Stimulated activated CD4-positive, alpha-beta T cell treated with anti-CD3 and anti-CD28 coated beads, Interleukin-15, amount 100 ng/mL, for 1 hour (primary cell): ENCODE measurements around the gene TIGIT.
"Not testable (repeated sequence)": the region's sequence is repeated elsewhere in the genome, so short reads cannot be mapped to it uniquely, and the experiment has no call there.

Experiments
- DNase-seq, 2 donors: peaks; one replicate each; pipeline ENCODE4 v3.0.0-alpha.2; 2020; ENCODE audit warnings: low read depth in 1 of 2, low spot score in 1 of 2

TIGIT gene

DNA sequence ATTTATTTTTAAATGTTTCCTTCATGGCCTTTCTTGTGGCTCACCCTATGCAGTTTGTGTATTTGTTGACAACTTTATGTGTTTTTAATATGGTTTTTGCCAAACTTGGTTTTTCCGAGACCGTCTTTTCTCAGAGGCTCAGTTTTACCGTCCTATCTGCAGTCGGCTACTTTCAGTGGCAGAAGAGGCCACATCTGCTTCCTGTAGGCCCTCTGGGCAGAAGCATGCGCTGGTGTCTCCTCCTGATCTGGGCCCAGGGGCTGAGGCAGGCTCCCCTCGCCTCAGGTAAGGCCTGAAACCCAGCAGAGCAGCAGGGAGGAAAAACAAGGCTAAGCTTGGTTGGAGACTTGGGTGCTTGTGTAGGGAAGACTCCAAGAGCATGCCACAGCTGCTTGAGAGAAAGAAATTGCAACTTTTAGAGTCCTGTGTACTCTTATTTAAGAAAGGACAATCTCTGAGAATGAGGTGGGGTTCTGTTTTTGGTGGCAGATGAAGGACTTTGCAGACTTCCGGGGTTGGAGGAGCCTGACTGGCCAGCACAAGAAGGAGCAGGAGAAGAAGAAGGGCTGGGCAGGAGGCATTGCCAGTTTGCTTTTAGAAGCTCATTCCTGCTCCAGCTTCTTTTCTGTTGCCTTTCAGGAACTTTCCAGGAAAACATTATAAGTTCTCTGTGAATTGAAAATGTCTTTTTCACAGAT, at the start of gene TIGIT:
TIGIT (plus strand) TSS at position 191 of the 698 bp plus-strand sequence; CDS start at position 225, 34 bp downstream.
- DNase-seq: no peak

- no peak for DNase-seq
Observed at GRCh38 chr3:114252954-114253353, 40.9 kb upstream of the TIGIT start.

- no peak for DNase-seq
Observed at GRCh38 chr3:114253505-114253904, 40.3 kb upstream of the TIGIT start.

- no peak for DNase-seq
Observed at GRCh38 chr3:114259566-114259965, 34.3 kb upstream of the TIGIT start.

DNA sequence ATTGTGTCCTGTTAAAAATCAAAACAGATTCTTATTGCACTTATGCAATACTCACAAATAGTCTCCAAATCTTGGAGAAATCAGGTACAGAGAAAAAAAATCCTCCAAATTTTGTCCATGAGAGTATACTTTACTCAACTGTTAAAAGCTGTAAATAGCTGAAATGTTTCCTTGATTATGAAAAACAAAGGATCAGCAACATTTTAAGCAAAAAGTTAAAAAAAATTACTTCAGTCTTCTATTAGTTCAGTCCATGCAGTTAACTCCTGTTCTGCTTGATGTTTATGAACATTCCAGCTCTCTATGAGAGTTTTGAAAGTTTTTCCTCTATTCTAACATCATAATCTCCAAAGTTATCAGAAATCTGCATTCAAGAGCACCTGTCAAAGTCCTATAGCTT, 33.7 kb upstream of the TIGIT start:
- DNase-seq: no peak

GRCh38 chr3:114270019-114270418, 23.8 kb upstream of the TIGIT start:
- DNase-seq: no peak

DNA sequence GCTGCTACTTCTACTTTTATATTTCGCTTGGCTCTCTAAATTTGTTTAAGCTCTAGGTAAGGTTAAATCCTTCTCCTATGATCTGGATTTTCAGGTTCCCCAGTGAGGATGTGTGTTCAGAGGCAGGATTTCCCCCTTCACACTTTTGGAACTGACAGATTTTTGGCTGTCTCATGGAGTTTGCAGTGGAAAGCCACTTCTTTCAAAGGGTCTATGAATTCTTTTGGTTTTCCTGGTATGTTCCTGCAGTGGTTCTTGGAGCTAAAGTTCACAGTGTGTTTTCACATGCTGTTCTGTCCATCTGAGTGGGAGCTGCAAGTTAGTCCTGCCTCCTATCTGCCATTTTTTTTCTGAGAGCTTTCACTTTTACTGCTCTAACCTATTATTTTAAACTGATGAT, 21.6 kb upstream of the TIGIT start:
- no peak for DNase-seq

GRCh38 chr3:114274929-114275328, 18.9 kb upstream of the TIGIT start:
- DNase-seq: no peak

DNA sequence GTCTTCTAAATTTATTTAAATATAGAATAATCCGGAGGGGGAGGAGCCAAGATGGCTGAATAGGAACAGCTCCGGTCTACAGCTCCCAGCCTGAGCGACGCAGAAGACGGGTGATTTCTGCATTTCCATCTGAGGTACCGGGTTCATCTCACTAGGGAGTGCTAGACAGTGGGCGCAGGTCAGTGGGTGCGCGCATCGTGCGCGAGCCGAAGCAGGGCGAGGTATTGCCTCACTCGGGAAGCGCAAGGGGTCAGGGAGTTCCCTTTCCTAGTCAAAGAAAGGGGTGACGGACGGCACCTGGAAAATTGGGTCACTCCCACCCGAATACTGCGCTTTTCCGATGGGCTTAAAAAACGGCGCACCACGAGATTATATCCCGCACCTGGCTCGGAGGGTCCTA, 17.0 kb upstream of the TIGIT start:
- not testable (repeated sequence) for DNase-seq

- DNase-seq: no peak
Observed at GRCh38 chr3:114284644-114285043, 9.2 kb upstream of the TIGIT start.

DNA sequence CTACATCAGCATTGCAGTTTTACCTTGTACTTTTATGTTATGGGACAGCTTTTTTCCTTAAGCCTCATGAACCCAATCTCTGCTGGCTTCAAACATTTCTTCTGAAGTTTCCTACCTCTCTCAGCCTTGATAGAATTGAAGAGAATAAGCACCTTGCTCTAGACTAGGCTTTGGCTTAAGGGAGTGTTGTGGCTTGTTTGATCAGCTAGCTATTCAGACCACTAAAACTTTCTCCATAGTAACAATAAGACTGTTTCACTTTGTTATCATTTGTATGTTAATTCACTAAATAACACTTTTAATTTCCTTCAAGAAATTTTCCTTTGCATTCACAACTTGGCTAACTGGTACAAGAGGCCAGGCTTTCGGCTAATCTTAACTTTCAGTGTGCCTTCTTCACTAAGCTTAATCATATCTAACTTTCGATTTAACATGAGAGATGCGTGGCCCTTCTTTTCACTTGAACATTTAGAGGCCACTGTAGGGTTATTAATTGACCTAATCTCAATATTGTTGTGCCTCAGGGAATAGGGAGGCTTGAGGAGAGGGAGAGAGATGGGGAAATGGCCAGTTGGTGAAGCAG, 8.1 kb upstream of the TIGIT start:
- DNase-seq: no peak

DNA sequence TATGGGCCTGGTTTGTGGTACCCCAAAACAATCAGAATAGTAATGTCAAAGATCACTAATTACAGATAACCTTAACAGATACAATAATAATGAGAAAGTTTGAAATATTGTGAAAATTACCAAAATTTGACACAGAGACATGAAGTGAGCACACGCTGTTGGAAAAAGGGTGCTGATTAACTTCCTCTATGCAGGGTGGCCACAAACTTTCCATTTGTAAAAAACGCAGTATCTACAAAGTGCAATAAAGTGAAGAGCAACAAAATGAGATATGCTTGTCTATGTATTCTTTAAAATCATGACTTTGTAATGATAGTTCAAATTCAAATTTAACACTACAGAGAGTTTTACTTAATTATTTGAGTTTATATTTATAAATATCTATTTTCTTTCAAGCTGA, 7.6 kb upstream of the TIGIT start:
- DNase-seq: no peak

DNA sequence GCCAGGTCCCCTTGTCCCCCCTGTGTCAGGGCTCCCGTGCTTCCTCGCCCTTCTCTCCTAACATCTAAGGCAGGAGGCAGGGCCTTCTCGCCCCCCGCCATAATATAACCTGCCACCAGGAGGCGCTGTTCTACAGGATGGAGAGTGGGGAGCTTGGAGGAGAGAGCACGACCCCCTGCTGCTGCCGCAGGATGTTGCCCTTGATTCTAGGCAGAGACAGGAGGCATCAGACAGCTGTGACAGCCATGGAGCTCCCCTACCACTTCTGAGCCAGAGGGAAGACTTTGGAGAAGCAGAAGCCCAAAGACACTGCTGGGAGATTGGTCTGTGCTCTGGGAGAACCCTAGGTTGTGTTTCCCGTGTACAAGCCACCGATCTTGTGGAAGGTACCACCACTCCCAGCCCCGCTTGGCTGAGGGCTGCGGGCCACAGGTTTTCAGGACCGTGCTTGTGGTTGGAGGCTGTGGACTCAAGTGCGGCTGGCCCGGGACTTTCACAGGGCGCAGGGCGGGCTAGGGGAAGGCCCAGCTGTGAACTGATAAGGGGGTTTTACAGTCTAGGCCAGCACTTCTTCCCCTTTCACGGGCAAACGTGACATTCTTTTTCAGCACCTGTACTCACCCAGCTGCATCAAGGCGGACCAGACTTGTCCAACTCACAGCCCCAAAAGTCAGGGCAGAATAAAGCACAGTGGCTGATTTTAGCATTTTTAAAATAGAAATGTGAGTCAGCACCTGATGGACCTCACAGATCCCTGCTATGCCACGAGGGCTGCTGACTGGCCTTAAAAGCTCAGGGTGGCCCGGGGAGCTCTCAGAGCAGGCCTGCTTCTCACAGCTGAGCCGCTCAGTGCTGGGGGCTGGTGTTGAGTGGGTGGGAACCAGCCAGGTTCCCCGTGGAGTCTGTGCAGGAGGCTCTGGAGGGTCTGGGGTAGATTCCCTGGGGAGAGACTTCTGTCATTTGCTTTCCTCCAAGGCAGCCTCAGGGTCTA, 2.6 kb upstream of the TIGIT start:
- DNase-seq: peak; percentile 80 to 87

DNA sequence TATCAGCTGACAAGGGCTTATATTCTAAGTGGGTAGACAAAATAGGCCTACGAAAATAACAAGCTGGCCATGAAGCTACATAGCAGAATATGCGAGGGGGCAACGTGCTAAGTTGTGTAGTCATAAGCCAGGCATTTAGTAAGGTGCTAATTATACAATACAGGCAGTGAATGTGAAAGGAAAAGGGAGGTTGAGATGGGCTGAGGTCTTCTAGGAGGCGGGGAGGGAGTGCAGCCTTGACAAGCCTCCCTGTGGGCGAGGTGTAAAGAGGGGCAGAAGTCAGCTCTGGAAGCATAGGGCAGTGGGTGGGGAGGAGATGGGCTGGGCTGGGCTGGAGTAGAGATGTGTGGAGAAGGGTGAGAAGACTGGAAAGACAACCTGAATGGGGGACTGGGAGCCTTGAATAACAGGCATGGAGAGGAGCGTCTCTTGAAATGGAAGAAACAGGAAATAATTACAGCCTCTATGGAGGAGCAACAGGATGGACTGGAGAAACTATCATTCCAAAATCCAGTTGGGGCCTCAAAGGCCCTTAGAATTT, 1.2 kb downstream of the TIGIT start:
- DNase-seq: no peak

DNA sequence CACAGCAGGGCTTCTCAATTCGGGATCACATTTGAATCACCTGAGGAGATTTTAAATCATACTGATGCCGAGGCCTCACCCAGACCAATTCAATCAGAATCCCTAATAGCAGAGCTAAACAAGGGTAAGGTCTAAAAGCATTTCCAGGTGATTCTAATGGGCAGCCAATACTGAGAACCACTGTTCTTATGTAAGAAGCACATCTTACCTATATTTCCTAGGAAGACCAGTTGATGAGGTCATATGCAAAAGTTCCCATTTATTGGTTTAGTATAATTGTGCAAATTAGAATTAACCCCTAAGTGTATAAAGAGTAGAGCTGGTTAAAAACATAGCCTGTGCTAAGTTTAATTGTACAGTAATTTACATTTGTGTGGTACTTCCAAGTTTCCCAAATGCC, 2.1 kb downstream of the TIGIT start:
- DNase-seq: no peak

- DNase-seq: no peak
Observed at GRCh38 chr3:114299421-114299820, 5.6 kb downstream of the TIGIT start.

GRCh38 chr3:114299941-114300624, 6.3 kb downstream of the TIGIT start:
- no peak for DNase-seq

DNA sequence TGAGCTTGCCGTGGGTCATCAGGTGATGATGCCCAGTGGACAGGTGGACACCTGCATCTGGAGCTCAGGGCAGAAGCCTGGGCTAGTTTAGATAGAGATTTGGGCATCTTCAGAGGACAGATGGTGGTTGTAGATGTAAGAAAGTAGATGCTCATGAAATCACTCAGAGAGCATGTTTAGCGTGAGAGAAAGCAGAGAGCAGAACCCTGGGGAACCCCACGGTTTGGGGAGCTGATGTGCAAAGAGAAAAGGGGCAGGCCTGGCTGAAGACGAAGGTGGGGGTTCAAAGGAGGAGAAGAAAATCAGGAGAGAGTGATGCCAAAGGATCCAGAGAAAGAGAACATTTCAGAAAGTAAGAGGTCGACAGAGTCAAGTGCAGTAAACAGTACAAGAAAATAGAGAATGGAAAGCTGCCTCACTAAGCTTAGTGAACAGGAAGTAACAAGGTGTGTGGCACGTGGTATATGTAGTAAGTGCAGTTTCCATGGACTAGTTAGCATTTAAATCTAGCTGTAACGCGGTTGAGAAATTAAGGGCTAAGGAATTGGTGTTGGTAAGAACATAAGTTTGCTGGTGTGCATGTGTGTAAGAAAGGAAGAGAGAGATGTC, 13.5 kb downstream of the TIGIT start:
- DNase-seq: no peak

DNA sequence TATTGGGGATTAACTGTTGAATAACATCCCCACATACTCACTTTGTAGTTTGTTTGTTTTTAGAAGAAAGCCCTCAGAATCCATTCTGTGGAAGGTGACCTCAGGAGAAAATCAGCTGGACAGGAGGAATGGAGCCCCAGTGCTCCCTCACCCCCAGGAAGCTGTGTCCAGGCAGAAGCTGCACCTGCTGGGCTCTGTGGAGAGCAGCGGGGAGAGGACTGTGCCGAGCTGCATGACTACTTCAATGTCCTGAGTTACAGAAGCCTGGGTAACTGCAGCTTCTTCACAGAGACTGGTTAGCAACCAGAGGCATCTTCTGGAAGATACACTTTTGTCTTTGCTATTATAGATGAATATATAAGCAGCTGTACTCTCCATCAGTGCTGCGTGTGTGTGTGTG, 14.0 kb downstream of the TIGIT start:
- DNase-seq: no peak

GRCh38 chr3:114308377-114308776, 14.5 kb downstream of the TIGIT start:
- DNase-seq: no peak

- DNase-seq: peak; percentile 30 to 50
Observed at GRCh38 chr3:114308830-114309229, 15.0 kb downstream of the TIGIT start.
